Gastroesophageal sphincter (tissue), 4 donors: Measurements from ENCODE around the gene NRXN3. TPM values are rescaled to one million over a fixed set of nuclear protein-coding genes. Genes with fewer than 3 reads are reported as not detected.

ENCODE experiments used
- ATAC-seq: fragments of 150-250 bp; one replicate; pipeline ENCODE4 v1.9.1; 2016; ENCODE audit warnings: mild to moderate bottlenecking, moderate library complexity
- H3K27ac ChIP-seq, 4 donors: fragments of 200-600 bp; sonication (generic) in 3 of 4; 1 replicate in 3 of 4; 2 replicates in 1 of 4; pipeline ENCODE4 v1.5.1; 2016 to 2019
- H3K27me3 ChIP-seq: fragments of 200-600 bp; sonication (generic); one replicate; pipeline ENCODE4 v1.5.1; 2019
- H3K36me3 ChIP-seq, 2 donors: fragments of 200-600 bp; sonication (generic); one replicate each; pipeline ENCODE4 v1.5.1; 2019; ENCODE audit warnings: control low read depth in 1 of 2
- H3K4me1 ChIP-seq, 3 donors: fragments of 200-600 bp; sonication (generic); 1 replicate in 2 of 3; 2 replicates in 1 of 3; pipeline ENCODE4 v1.5.1; 2016 to 2019; ENCODE audit warnings: control low read depth in 2 of 3
- H3K4me3 ChIP-seq, 2 donors: fragments of 200-600 bp; sonication (generic); one replicate each; pipeline ENCODE4 v1.5.1; 2019; ENCODE audit warnings: mild to moderate bottlenecking in 1 of 2, moderate library complexity in 1 of 2
- H3K9me3 ChIP-seq, 3 donors: fragments of 200-600 bp; sonication (generic); one replicate each; pipeline ENCODE4 v1.5.1; 2017 to 2019; ENCODE audit warnings: control low read depth in 2 of 3
- CTCF ChIP-seq, 4 experiments: fragments of 200-600 bp in 2 of 4; fragments of 450-650 bp in 2 of 4; sonication (generic) in 1 of 4; IDR thresholded peaks; one replicate each; pipeline ENCODE4 v1.5.1; 2017 to 2019; ENCODE audit warnings: antibody characterized with exemption in 4 of 4, mild to moderate bottlenecking in 2 of 4, moderate library complexity in 2 of 4
- EP300 ChIP-seq: sonication (generic); formaldehyde crosslinking; IDR thresholded peaks from one replicate; pipeline ENCODE4 v1.6.1; 2017; ENCODE audit warnings: antibody characterized with exemption, mild to moderate bottlenecking
- POLR2A ChIP-seq, 2 donors: fragments of 450-650 bp; IDR thresholded peaks; one replicate each; pipeline ENCODE4 v1.6.1; 2017; ENCODE audit warnings: antibody characterized with exemption in 2 of 2, mild to moderate bottlenecking in 2 of 2, moderate library complexity in 1 of 2
- POLR2AphosphoS5 ChIP-seq: sonication (generic); formaldehyde crosslinking; IDR thresholded peaks from one replicate; pipeline ENCODE4 v1.6.1; 2017; ENCODE audit warnings: antibody characterized with exemption
- whole genome bisulfite sequencing, 2 donors: methylation state at CpG; one replicate each; pipeline ENCODE4 v1.1.5; 2018; ENCODE audit warnings: low coverage in 1 of 2; 5-methylcytosine and 5-hydroxymethylcytosine counted together
- total RNA-seq, 4 donors: library from RNA; depleted of rRNA; stranded (reverse); fragments of >200 nt; gene quantifications; one replicate each; pipeline ENCODE4 v1.1.0, GENCODE V29; 2016

The NRXN3 gene
- total RNA-seq, 4 donors from 2014 or later, result 74.2 to 192 (median 98.2) TPM

GRCh38 chr14:79369359-79370332, 1199.5 kb downstream of the NRXN3 start:
- no peaks in the 10 kb centered on the region for H3K36me3 ChIP-seq
- H3K27me3 ChIP-seq, result no peaks in the 10 kb centered on the region
- 28 to 30% methylated on average over 8 to 10 of the region's 10 CpGs for WGBS, 2 donors
- no peak overlapping the region for H3K4me3 ChIP-seq
- H3K4me1 ChIP-seq, result peaks cover 0 to 34% (median 13%) of the 10 kb centered on the region in 3 donors
- peak overlapping the region; percentile 64 to 76 (median 68) for H3K27ac ChIP-seq
- no peaks in the 10 kb centered on the region for H3K9me3 ChIP-seq
- ATAC-seq, result peak; percentile 91
- peak in 3 of 4 experiments; percentile 3 to 22 (median 17) for TF ChIP-seq CTCF (IDR thresholded peaks at IDR 0.05)
- no peak for TF ChIP-seq EP300
- peak; percentile 95 for TF ChIP-seq POLR2AphosphoS5

- Histone ChIP-seq H3K4me3 (no peak overlapping the region), H3K9me3 (no peaks in the 10 kb centered on the region), H3K27ac (peak overlapping the region; percentile 48 to 76 (median 66)), H3K27me3 (no peaks in the 10 kb centered on the region), H3K4me1 (peaks cover 0 to 34% (median 13%) of the 10 kb centered on the region in 3 donors), H3K36me3 (no peaks in the 10 kb centered on the region)
- WGBS, 2 donors, result 88 to 94% methylated on average over 1 of the region's 1 CpG
- TF ChIP-seq CTCF (IDR thresholded peaks at IDR 0.05), result no peak
- TF ChIP-seq EP300, result no peak
- TF ChIP-seq POLR2AphosphoS5, result no peak
- TF ChIP-seq POLR2A (IDR thresholded peaks at IDR 0.05), result no peak
- ATAC-seq, result no peak
Observed at GRCh38 chr14:79370969-79371368, 1200.8 kb downstream of the NRXN3 start.

GRCh38 chr14:79373451-79373850, 1203.3 kb downstream of the NRXN3 start:
- no peaks in the 10 kb centered on the region for H3K36me3 ChIP-seq
- H3K27ac ChIP-seq, result no peak overlapping the region
- 79 to 83% methylated on average over 6 of the region's 6 CpGs for WGBS, 2 donors
- H3K27me3 ChIP-seq, result no peaks in the 10 kb centered on the region
- H3K4me3 ChIP-seq, result no peak overlapping the region
- ATAC-seq, result no peak
- TF ChIP-seq EP300 (no peak), POLR2A (IDR thresholded peaks at IDR 0.05) (no peak), CTCF (IDR thresholded peaks at IDR 0.05) (no peak)
- H3K4me1 ChIP-seq, result peaks cover 0 to 33% (median 10%) of the 10 kb centered on the region in 3 donors
- no peaks in the 10 kb centered on the region for H3K9me3 ChIP-seq

- Histone ChIP-seq H3K4me3 (no peak overlapping the region), H3K9me3 (no peaks in the 10 kb centered on the region), H3K4me1 (peaks cover 0 to 18% (median 3%) of the 10 kb centered on the region in 3 donors), H3K27me3 (no peaks in the 10 kb centered on the region), H3K36me3 (no peaks in the 10 kb centered on the region), H3K27ac (no peak overlapping the region)
- no peak for ATAC-seq
- TF ChIP-seq CTCF (IDR thresholded peaks at IDR 0.05) (no peak), POLR2A (IDR thresholded peaks at IDR 0.05) (no peak), EP300 (no peak), POLR2AphosphoS5 (no peak)
- 62 to 76% methylated on average over 5 to 6 of the region's 7 CpGs for WGBS, 2 donors
Observed at GRCh38 chr14:79375356-79375755, 1205.2 kb downstream of the NRXN3 start.

GRCh38 chr14:79376557-79376956, 1206.4 kb downstream of the NRXN3 start:
- WGBS, 2 donors, result 60 to 75% methylated on average over 1 of the region's 1 CpG
- no peaks in the 10 kb centered on the region for H3K9me3 ChIP-seq
- H3K36me3 ChIP-seq, result no peaks in the 10 kb centered on the region
- TF ChIP-seq POLR2A (IDR thresholded peaks at IDR 0.05) (no peak), POLR2AphosphoS5 (no peak), EP300 (no peak), CTCF (IDR thresholded peaks at IDR 0.05) (no peak)
- ATAC-seq, result no peak
- peaks cover 0 to 11% (median 0%) of the 10 kb centered on the region in 3 donors for H3K4me1 ChIP-seq
- no peak overlapping the region for H3K4me3 ChIP-seq
- H3K27ac ChIP-seq, result no peak overlapping the region
- H3K27me3 ChIP-seq, result no peaks in the 10 kb centered on the region
